Measurements from ENCODE around the gene BMP6.

BMP6 gene

GRCh38 chr6:7749478-7749877, 23.6 kb downstream of the BMP6 start:
- DNase-seq, result no peak

GRCh38 chr6:7750197-7750596, 24.3 kb downstream of the BMP6 start:
- no peak for DNase-seq

GRCh38 chr6:7758456-7758855, 32.6 kb downstream of the BMP6 start:
- no peak for DNase-seq

GRCh38 chr6:7759320-7759719, 33.4 kb downstream of the BMP6 start:
- no peak for DNase-seq

GRCh38 chr6:7761051-7761450, 35.2 kb downstream of the BMP6 start:
- DNase-seq, result no peak

GRCh38 chr6:7762760-7763159, 36.9 kb downstream of the BMP6 start:
- no peak for DNase-seq

- DNase-seq, result no peak
These were observed 38.0 kb downstream of the BMP6 start for GRCh38 chr6:7763881-7764280.

GRCh38 chr6:7765575-7766325, 39.9 kb downstream of the BMP6 start:
- DNase-seq, result no peak

- no peak for DNase-seq
These were observed 43.8 kb downstream of the BMP6 start for GRCh38 chr6:7769702-7770101.

GRCh38 chr6:7770111-7770510, 44.2 kb downstream of the BMP6 start:
- no peak for DNase-seq

- DNase-seq, result no peak
These were observed 44.7 kb downstream of the BMP6 start for GRCh38 chr6:7770601-7771000.

GRCh38 chr6:7773322-7773721, 47.4 kb downstream of the BMP6 start:
- DNase-seq, result no peak

GRCh38 chr6:7773914-7774313, 48.0 kb downstream of the BMP6 start:
- no peak for DNase-seq

GRCh38 chr6:7776509-7776908, 50.6 kb downstream of the BMP6 start:
- DNase-seq, result no peak

GRCh38 chr6:7777074-7777473, 51.2 kb downstream of the BMP6 start:
- no peak for DNase-seq

- DNase-seq, result no peak
These were observed 55.3 kb downstream of the BMP6 start for GRCh38 chr6:7781240-7781639.

GRCh38 chr6:7784248-7784647, 58.3 kb downstream of the BMP6 start:
- no peak for DNase-seq

- DNase-seq, result no peak
These were observed 58.8 kb downstream of the BMP6 start for GRCh38 chr6:7784706-7785105.

GRCh38 chr6:7785243-7786035, 59.5 kb downstream of the BMP6 start:
- no peak for DNase-seq

GRCh38 chr6:7786214-7786661, 60.3 kb downstream of the BMP6 start:
- no peak for DNase-seq

GRCh38 chr6:7787137-7787608, 61.3 kb downstream of the BMP6 start:
- DNase-seq, result no peak

- DNase-seq, result no peak
These were observed 61.8 kb downstream of the BMP6 start for GRCh38 chr6:7787731-7788130.

- no peak for DNase-seq
These were observed 68.6 kb downstream of the BMP6 start for GRCh38 chr6:7794509-7794908.

GRCh38 chr6:7797386-7797785, 71.5 kb downstream of the BMP6 start:
- no peak for DNase-seq
